Natural killer cell (primary cell): ENCODE data around the gene OPA1. TPM values are rescaled to one million over a fixed set of nuclear protein-coding genes. Genes with fewer than 3 reads are reported as not detected.

Source experiments
- ATAC-seq, 3 donors: fragments of 150-1000 bp in 2 of 3; fragments of 200-7000 bp in 1 of 3; cut with Tn5 transposase; 1 replicate in 1 of 3; 2 replicates in 2 of 3; pipeline ENCODE4 v1.10.0; 2021; ENCODE audit warnings: mild to moderate bottlenecking in 2 of 3, moderate library complexity in 2 of 3
- DNase-seq, 2 donors: peaks; one replicate each; pipeline versions ENCODE4 v3.0.0 to v3.0.0-alpha.2; 2013 to 2021; ENCODE audit warnings: mixed read lengths in 1 of 2
- H3K27ac ChIP-seq: one replicate; pipeline ENCODE4 v1.5.1; 2013; ENCODE audit warnings: mild to moderate bottlenecking, low read length
- H3K27me3 ChIP-seq: one replicate; pipeline ENCODE4 v1.6.1; 2013; ENCODE audit warnings: low read length; ENCODE audit not compliant: control insufficient read depth, insufficient read depth
- H3K36me3 ChIP-seq: one replicate; pipeline ENCODE4 v1.6.1; 2013; ENCODE audit warnings: low read length; ENCODE audit not compliant: control insufficient read depth, insufficient read depth
- H3K4me1 ChIP-seq: one replicate; pipeline ENCODE4 v1.6.1; 2013; ENCODE audit warnings: low read length; ENCODE audit not compliant: control insufficient read depth, insufficient read depth
- H3K4me3 ChIP-seq: one replicate; pipeline ENCODE4 v1.5.1; 2013; ENCODE audit warnings: low read length
- H3K9me3 ChIP-seq: one replicate; pipeline ENCODE4 v1.6.1; 2013; ENCODE audit warnings: low read length; ENCODE audit not compliant: control insufficient read depth, insufficient read depth
- H3K27ac Mint-ChIP-seq, 2 donors: one replicate each; pipeline ENCODE4 v1.8.0; 2022; ENCODE audit warnings: mild to moderate bottlenecking in 2 of 2, mixed read lengths in 2 of 2, moderate library complexity in 1 of 2
- H3K27me3 Mint-ChIP-seq, 2 donors: one replicate each; pipeline ENCODE4 v1.8.0; 2022; ENCODE audit warnings: low read depth in 2 of 2, mixed read lengths in 2 of 2
- H3K36me3 Mint-ChIP-seq: one replicate; pipeline ENCODE4 v1.8.0; 2022; ENCODE audit warnings: mixed read lengths
- H3K4me1 Mint-ChIP-seq, 2 donors: one replicate each; pipeline ENCODE4 v1.8.0; 2022; ENCODE audit warnings: mixed read lengths in 2 of 2
- H3K4me3 Mint-ChIP-seq: one replicate; pipeline ENCODE4 v1.8.0; 2022; ENCODE audit warnings: mild to moderate bottlenecking, moderate library complexity, mixed read lengths
- H3K9me3 Mint-ChIP-seq, 2 donors: one replicate each; pipeline ENCODE4 v1.8.0; 2022; ENCODE audit warnings: mixed read lengths in 2 of 2
- CTCF ChIP-seq: fragments of 200-600 bp; IDR thresholded peaks from one replicate; pipeline ENCODE4 v1.8.0; 2022; ENCODE audit warnings: antibody characterized with exemption
- WGBS: methylation state at CpG from one replicate; pipeline ENCODE4 v1.1.7; 2013; ENCODE audit warnings: missing lambda C conversion rate; ENCODE audit not compliant: insufficient coverage; 5-methylcytosine and 5-hydroxymethylcytosine counted together
- intact Hi-C: fragments of 100-400 bp; cut with micrococcal nuclease; formaldehyde crosslinking; loops from one replicate; pipeline ENCODE4 v1.14.2; 2022
- total RNA-seq, 4 donors: library from RNA; stranded (reverse); fragments of 120-200 nt in 1 of 4; gene quantifications; one replicate each; pipeline versions ENCODE4 v1.2.3 to v1.2.4, GENCODE V29; 2013 to 2022

The OPA1 gene
- total RNA-seq, 3 donors from 2014 or later (not counting 1 experiment from before 2014, with no cell fraction given), result 52.6 to 72.0 (median 57.5) TPM

GRCh38 chr3:193734737-193735366, 141.8 kb downstream of the OPA1 start:
- H3K4me3 ChIP-seq, result no peak overlapping the region
- DNase-seq (no peak), ATAC-seq (no peak)
- H3K4me1 ChIP-seq, result no peaks in the 10 kb centered on the region
- H3K27me3 ChIP-seq, result no peaks in the 10 kb centered on the region
- H3K9me3 ChIP-seq, result no peaks in the 10 kb centered on the region
- no peak for TF ChIP-seq CTCF
- WGBS, result 84% methylated on average over 15 of the region's 15 CpGs
- H3K27ac Mint-ChIP-seq, result no peak overlapping the region
- intact Hi-C loops, result no loop called here
- peaks cover 0 to 6% of the 10 kb centered on the region in 2 donors for H3K27me3 Mint-ChIP-seq
- no peaks in the 10 kb centered on the region for H3K4me1 Mint-ChIP-seq
- no peak overlapping the region for H3K27ac ChIP-seq
- H3K36me3 Mint-ChIP-seq, result no peaks in the 10 kb centered on the region
- H3K9me3 Mint-ChIP-seq, result no peaks in the 10 kb centered on the region
- H3K36me3 ChIP-seq, result no peaks in the 10 kb centered on the region
- H3K4me3 Mint-ChIP-seq, result no peak overlapping the region

GRCh38 chr3:193735850-193736249, 142.8 kb downstream of the OPA1 start:
- no peak overlapping the region for H3K4me3 Mint-ChIP-seq
- Histone ChIP-seq H3K36me3 (no peaks in the 10 kb centered on the region), H3K9me3 (no peaks in the 10 kb centered on the region), H3K4me3 (no peak overlapping the region), H3K4me1 (no peaks in the 10 kb centered on the region), H3K27me3 (no peaks in the 10 kb centered on the region), H3K27ac (no peak overlapping the region)
- intact Hi-C loops, result no loop called here
- DNase-seq (no peak), ATAC-seq (no peak)
- H3K9me3 Mint-ChIP-seq, result no peaks in the 10 kb centered on the region
- no peaks in the 10 kb centered on the region for H3K36me3 Mint-ChIP-seq
- H3K4me1 Mint-ChIP-seq, result no peaks in the 10 kb centered on the region
- peaks cover 0 to 8% of the 10 kb centered on the region in 2 donors for H3K27me3 Mint-ChIP-seq
- TF ChIP-seq CTCF, result no peak
- no peak overlapping the region for H3K27ac Mint-ChIP-seq

GRCh38 chr3:193736616-193737015, 143.6 kb downstream of the OPA1 start:
- no peak for TF ChIP-seq CTCF
- H3K27ac Mint-ChIP-seq, result no peak overlapping the region
- no peaks in the 10 kb centered on the region for H3K4me1 ChIP-seq
- H3K9me3 Mint-ChIP-seq, result no peaks in the 10 kb centered on the region
- H3K36me3 ChIP-seq, result no peaks in the 10 kb centered on the region
- DNase-seq (no peak), ATAC-seq (no peak)
- H3K27ac ChIP-seq, result no peak overlapping the region
- intact Hi-C loops, result no loop called here
- 95% methylated on average over 8 of the region's 8 CpGs for WGBS
- H3K4me3 Mint-ChIP-seq, result no peak overlapping the region
- no peaks in the 10 kb centered on the region for H3K4me1 Mint-ChIP-seq
- H3K9me3 ChIP-seq, result no peaks in the 10 kb centered on the region
- H3K27me3 Mint-ChIP-seq, result peaks cover 0 to 8% of the 10 kb centered on the region in 2 donors
- H3K4me3 ChIP-seq, result no peak overlapping the region
- H3K36me3 Mint-ChIP-seq, result no peaks in the 10 kb centered on the region
- H3K27me3 ChIP-seq, result no peaks in the 10 kb centered on the region

- Mint-ChIP-seq H3K36me3 (no peaks in the 10 kb centered on the region), H3K9me3 (no peaks in the 10 kb centered on the region), H3K4me1 (no peaks in the 10 kb centered on the region), H3K4me3 (no peak overlapping the region), H3K27ac (no peak overlapping the region), H3K27me3 (peaks cover 0 to 8% of the 10 kb centered on the region in 2 donors)
- no peak for TF ChIP-seq CTCF
- Histone ChIP-seq H3K27me3 (no peaks in the 10 kb centered on the region), H3K27ac (no peak overlapping the region), H3K36me3 (no peaks in the 10 kb centered on the region), H3K9me3 (no peaks in the 10 kb centered on the region), H3K4me3 (no peak overlapping the region), H3K4me1 (no peaks in the 10 kb centered on the region)
- no peak for ATAC-seq
- intact Hi-C loops, result no loop called here
- WGBS, result 95% methylated on average over 17 of the region's 17 CpGs
- DNase-seq, result no peak
Observed at GRCh38 chr3:193737191-193737751, 144.3 kb downstream of the OPA1 start.
